Measurements from ENCODE around the gene TRPM5. TPM values are rescaled to one million over a fixed set of nuclear protein-coding genes. Genes with fewer than 3 reads are reported as not detected.

Gene TRPM5
- total RNA-seq, 1 experiment from 2014 or later = 0.07 TPM

DNA sequence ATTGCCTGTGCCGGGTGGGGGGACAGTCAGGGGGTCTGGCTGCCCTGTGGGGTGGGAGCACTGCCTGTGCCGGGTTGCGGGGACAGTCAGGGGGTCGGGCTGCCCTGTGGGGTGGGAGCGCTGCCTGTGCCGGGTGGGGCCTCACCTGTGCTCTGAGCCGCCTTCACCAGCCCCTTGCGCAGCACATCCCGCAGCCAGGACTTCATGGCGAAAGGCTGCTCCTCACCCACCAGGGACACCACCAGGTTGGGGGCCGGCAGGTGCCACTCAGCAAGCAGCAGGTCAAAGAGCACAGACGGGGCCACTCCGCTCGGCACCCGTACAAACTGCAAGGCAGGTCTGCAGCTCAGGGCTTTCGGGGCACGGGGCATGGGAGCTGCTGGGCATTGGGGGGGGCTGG lies 22.3 kb downstream of the TRPM5 start (continued):
- TF ChIP-seq, protein P1, sequence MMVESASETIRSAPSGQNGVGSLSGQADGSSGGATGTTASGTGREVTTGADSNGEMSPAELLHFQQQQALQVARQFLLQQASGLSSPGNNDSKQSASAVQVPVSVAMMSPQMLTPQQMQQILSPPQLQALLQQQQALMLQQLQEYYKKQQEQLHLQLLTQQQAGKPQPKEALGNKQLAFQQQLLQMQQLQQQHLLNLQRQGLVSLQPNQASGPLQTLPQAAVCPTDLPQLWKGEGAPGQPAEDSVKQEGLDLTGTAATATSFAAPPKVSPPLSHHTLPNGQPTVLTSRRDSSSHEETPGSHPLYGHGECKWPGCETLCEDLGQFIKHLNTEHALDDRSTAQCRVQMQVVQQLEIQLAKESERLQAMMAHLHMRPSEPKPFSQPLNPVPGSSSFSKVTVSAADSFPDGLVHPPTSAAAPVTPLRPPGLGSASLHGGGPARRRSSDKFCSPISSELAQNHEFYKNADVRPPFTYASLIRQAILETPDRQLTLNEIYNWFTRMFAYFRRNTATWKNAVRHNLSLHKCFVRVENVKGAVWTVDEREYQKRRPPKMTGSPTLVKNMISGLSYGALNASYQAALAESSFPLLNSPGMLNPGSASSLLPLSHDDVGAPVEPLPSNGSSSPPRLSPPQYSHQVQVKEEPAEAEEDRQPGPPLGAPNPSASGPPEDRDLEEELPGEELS (CRISPR knock-in tag; IDR thresholded peaks at IDR 0.05) = no peak
- no peak for TF ChIP-seq ELF4 (CRISPR knock-in tag; IDR thresholded peaks at IDR 0.05; ENCODE audit: low read depth)
- TF ChIP-seq JUN (CRISPR knock-in tag; IDR thresholded peaks at IDR 0.05) = no peak
- no peak for TF ChIP-seq RORB (CRISPR knock-in tag; IDR thresholded peaks at IDR 0.05)
- TF ChIP-seq, protein P2, sequence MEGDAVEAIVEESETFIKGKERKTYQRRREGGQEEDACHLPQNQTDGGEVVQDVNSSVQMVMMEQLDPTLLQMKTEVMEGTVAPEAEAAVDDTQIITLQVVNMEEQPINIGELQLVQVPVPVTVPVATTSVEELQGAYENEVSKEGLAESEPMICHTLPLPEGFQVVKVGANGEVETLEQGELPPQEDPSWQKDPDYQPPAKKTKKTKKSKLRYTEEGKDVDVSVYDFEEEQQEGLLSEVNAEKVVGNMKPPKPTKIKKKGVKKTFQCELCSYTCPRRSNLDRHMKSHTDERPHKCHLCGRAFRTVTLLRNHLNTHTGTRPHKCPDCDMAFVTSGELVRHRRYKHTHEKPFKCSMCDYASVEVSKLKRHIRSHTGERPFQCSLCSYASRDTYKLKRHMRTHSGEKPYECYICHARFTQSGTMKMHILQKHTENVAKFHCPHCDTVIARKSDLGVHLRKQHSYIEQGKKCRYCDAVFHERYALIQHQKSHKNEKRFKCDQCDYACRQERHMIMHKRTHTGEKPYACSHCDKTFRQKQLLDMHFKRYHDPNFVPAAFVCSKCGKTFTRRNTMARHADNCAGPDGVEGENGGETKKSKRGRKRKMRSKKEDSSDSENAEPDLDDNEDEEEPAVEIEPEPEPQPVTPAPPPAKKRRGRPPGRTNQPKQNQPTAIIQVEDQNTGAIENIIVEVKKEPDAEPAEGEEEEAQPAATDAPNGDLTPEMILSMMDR (IDR thresholded peaks at IDR 0.05) = no peak

DNA sequence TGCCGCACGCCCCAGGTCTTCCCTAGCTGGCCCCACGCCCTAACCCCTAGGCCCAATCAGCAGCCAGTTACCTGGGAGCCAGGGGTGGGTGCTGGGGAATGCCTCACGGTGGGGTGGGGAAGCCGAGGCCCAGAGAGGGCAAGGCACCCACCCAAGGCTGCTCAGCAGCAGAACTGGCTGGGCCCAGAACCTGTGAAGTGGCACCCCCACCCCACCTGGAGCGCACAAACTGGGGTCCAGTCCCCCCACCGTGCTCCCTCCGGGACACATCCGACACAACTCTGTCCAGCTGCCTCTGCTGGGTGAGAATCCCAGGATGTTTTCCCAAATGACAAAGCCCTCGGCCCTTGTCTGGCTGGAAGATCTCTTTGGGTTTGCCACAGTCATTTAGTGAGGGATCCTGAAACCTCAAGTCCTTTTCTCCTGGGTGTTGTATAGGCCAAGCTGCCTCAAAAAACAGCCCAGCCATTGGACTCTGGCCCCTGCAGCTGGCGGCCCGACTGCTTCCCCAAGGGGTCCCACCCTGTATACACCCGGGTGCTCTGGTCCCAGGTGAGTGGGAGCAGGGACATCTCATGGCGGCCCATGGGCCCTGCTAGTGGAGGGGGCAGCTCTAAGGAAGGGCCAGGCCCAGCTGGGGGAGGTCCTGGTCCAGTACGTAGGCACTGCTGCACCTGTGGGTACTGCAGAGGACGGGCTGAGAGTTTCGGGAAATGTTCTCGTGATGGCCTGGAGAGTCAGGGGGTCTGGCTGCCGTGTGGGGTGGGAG lies 22.9 kb downstream of the TRPM5 start:
- DNase-seq (ENCODE audit: low spot score) = no peak
- H3K4me1 Mint-ChIP-seq = no peaks in the 10 kb centered on the region
- no peaks in the 10 kb centered on the region for H3K9me3 Mint-ChIP-seq
- CTCF ChIA-PET = interaction anchor here (0.6 to 7.6 kb wide), 44 partner anchors 11 to 769 kb away, joined by 3 to 398 read pairs (median 5); partner anchors contain the start of genes C11orf21, CD81, TSPAN32 and TSSC4
- no peak overlapping the region for H3K4me3 Mint-ChIP-seq
- H3K27me3 Mint-ChIP-seq (ENCODE audit: low read depth) = peaks cover 4% of the 10 kb centered on the region
- POLR2A ChIA-PET = interaction anchor here (1.7 kb wide), 1 partner anchor 117 kb away, joined by 4 read pairs; no protein-coding TSS in a partner anchor
- no peak for TF ChIP-seq PREB (CRISPR knock-in tag; IDR thresholded peaks at IDR 0.05; ENCODE audit: borderline replicate concordance)
- TF ChIP-seq, protein P2 (IDR thresholded peaks at IDR 0.05) = no peak
- no peak for TF ChIP-seq NFATC4 (CRISPR knock-in tag; IDR thresholded peaks at IDR 0.05)
- no peak for TF ChIP-seq STAT6 (CRISPR knock-in tag; conservative IDR thresholded peaks at IDR 0.05; ENCODE audit: low read depth)
- TF ChIP-seq ZNF138 (CRISPR knock-in tag; conservative IDR thresholded peaks at IDR 0.05) = no peak
- no peak for TF ChIP-seq FOXP1 (CRISPR knock-in tag; IDR thresholded peaks at IDR 0.05; ENCODE audit: borderline replicate concordance)
- TF ChIP-seq, protein P3, sequence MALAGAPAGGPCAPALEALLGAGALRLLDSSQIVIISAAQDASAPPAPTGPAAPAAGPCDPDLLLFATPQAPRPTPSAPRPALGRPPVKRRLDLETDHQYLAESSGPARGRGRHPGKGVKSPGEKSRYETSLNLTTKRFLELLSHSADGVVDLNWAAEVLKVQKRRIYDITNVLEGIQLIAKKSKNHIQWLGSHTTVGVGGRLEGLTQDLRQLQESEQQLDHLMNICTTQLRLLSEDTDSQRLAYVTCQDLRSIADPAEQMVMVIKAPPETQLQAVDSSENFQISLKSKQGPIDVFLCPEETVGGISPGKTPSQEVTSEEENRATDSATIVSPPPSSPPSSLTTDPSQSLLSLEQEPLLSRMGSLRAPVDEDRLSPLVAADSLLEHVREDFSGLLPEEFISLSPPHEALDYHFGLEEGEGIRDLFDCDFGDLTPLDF (CRISPR knock-in tag; IDR thresholded peaks at IDR 0.05) = no peak
- TF ChIP-seq, protein P4, sequence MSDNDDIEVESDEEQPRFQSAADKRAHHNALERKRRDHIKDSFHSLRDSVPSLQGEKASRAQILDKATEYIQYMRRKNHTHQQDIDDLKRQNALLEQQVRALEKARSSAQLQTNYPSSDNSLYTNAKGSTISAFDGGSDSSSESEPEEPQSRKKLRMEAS (CRISPR knock-in tag; IDR thresholded peaks at IDR 0.05) = no peak
- no peak overlapping the region for H3K27ac Mint-ChIP-seq
- ATAC-seq = no peak
- no peaks in the 10 kb centered on the region for H3K36me3 Mint-ChIP-seq

Data from WTC11 (cell line).